Right lobe of liver (tissue), 6 donors: Measurements from ENCODE around the gene CEND1. TPM values are rescaled to one million over a fixed set of nuclear protein-coding genes. Genes with fewer than 3 reads are reported as not detected.

Experiments used
- ATAC-seq, 4 donors: fragments of 200-7000 bp; cut with Tn5 transposase; one replicate each; pipeline ENCODE4 v1.9.1; 2020; ENCODE audit warnings: mild to moderate bottlenecking in 4 of 4, moderate library complexity in 4 of 4
- DNase-seq, 3 donors: peaks; one replicate each; pipeline ENCODE4 v3.0.0-alpha.2; 2020
- H3K27ac ChIP-seq, 3 donors: fragments of 200-600 bp; one replicate each; pipeline ENCODE4 v1.8.0; 2022
- H3K27me3 ChIP-seq, 2 donors: fragments of 200-600 bp; one replicate each; pipeline ENCODE4 v1.8.0; 2022
- H3K36me3 ChIP-seq, 4 donors: fragments of 200-600 bp; sonication (generic) in 1 of 4; one replicate each; pipeline versions ENCODE4 v1.5.1 to v1.8.0; 2017 to 2022; ENCODE audit warnings: control low read depth in 1 of 4
- H3K4me1 ChIP-seq, 4 donors: fragments of 200-600 bp; sonication (generic) in 1 of 4; one replicate each; pipeline versions ENCODE4 v1.5.1 to v1.8.0; 2017 to 2022; ENCODE audit warnings: control low read depth in 1 of 4
- H3K4me3 ChIP-seq, 3 donors: fragments of 200-600 bp; one replicate each; pipeline ENCODE4 v1.8.0; 2022
- H3K9me3 ChIP-seq, 4 donors: fragments of 200-600 bp; sonication (generic) in 1 of 4; one replicate each; pipeline versions ENCODE4 v1.5.1 to v1.8.0; 2017 to 2022; ENCODE audit warnings: control low read depth in 1 of 4
- CTCF ChIP-seq, 4 donors: fragments of 200-600 bp in 3 of 4; fragments of 450-650 bp in 1 of 4; IDR thresholded peaks; one replicate each; pipeline versions ENCODE4 v1.5.1 to v1.8.0; 2016 to 2022; ENCODE audit warnings: antibody characterized with exemption in 4 of 4, mild to moderate bottlenecking in 2 of 4
- POLR2A ChIP-seq: fragments of 450-650 bp; IDR thresholded peaks from one replicate; pipeline ENCODE4 v1.6.1; 2017; ENCODE audit warnings: antibody characterized with exemption, mild to moderate bottlenecking
- WGBS: methylation state at CpG from one replicate; pipeline ENCODE4 v1.1.6; 2018; ENCODE audit warnings: low coverage, low lambda C conversion rate; ENCODE audit not compliant: insufficient coverage; ENCODE audit errors: missing lambda C conversion rate; 5-methylcytosine and 5-hydroxymethylcytosine counted together
- intact Hi-C, 2 donors: fragments of 100-400 bp; cut with DNase I; formaldehyde crosslinking; loops; one replicate each; pipeline versions ENCODE4 v1.11.2 to v1.14.1; 2022
- total RNA-seq, 6 experiments: library from RNA; depleted of rRNA in 2 of 6; stranded (reverse); fragments of >200 nt in 2 of 6; fragmentation: NEBNext Ultra II Directional in 3 of 6; extraction: Animal tissue kit (Norgen Biotek cat#: 25700) in 3 of 6; gene quantifications; one replicate each; pipeline versions ENCODE4 v1.1.0 to v1.2.4, GENCODE V29; 2016 to 2023
- donor health status: DM: no; HTN: yes; CAD: no.
- donor health status: DM: no; HTN: no; CAD: no.
- donor health status: DM: no; HTN: no; CAD: no.
- donor health status: DM: no; HTN: yes; CAD: no.
- donor health status: DM: no; HTN: yes; CAD: no.

Gene CEND1
- total RNA-seq, 6 experiments from 2014 or later, result not detected

DNA sequence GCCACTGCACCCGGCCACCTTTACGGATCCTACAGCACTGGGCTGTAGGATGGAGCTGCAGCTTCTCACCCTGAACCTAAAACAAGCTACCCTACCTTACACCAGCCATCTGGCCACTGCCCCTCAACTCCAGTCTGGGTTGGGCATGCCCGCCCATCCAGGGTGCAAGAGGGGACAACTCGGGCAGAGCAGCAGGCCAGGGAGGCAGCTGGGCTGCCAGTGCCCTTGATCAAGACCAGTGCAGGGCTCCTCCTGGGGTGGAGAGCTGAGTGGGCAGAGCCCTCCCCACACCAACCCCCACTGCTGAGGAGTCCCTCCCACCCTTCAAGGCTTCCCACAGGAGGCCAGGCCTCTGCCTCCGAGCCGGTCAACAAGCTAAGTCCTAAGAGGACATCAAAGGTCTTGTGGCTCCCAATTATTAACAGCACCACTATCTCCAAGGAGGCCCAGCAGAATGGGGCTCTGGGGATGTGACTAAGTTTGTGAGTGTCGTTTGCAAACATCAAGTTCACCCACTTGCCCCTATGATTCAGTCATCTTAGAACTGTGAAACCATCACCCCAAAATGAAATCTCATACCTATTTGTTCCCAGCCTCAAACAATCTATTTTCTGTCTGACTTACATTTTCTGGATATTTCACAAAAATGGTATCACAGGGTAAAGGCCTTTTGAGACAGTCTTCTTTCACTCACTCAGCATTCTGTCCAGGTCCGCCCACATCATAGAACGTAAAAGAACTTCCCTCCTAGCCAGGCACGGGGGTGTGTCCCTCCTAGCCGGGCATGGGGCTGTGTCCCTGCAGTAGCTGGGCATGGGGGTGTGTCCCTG is 23.6 kb downstream of the CEND1 start:
- no peaks in the 10 kb centered on the region for H3K9me3 ChIP-seq
- ATAC-seq, result no peak
- intact Hi-C loops, result no loop called here
- peaks cover 0 to 59% (median 14%) of the 10 kb centered on the region in 4 donors for H3K36me3 ChIP-seq
- no peak for TF ChIP-seq POLR2A
- TF ChIP-seq CTCF (IDR thresholded peaks at IDR 0.05), result no peak
- 82% methylated on average over 7 of the region's 11 CpGs for WGBS
- no peaks in the 10 kb centered on the region for H3K4me1 ChIP-seq
- H3K27ac ChIP-seq, result no peak overlapping the region
- DNase-seq, result no peak
- H3K27me3 ChIP-seq, result no peaks in the 10 kb centered on the region
- H3K4me3 ChIP-seq, result no peak overlapping the region

DNA sequence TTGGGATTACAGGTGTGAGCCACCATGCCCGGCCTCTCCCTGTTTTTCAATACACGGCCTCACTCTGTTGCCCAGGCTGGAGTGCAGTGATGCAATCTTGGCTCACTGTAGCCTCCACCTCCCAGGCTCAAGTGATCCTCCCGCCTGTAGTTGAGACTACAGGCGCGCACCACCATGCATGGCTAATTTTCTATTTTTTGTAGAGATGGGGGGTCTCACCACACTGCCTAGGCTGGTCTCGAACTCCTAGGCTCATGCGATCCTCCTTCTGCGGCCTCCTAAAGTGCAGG is 24.1 kb downstream of the CEND1 start:
- peaks cover 0 to 60% (median 13%) of the 10 kb centered on the region in 4 donors for H3K36me3 ChIP-seq
- no peaks in the 10 kb centered on the region for H3K9me3 ChIP-seq
- H3K4me3 ChIP-seq, result no peak overlapping the region
- no peaks in the 10 kb centered on the region for H3K4me1 ChIP-seq
- 100% methylated on average over 3 of the region's 8 CpGs for WGBS
- TF ChIP-seq CTCF (IDR thresholded peaks at IDR 0.05), result no peak
- no peak for TF ChIP-seq POLR2A
- intact Hi-C loops, result no loop called here
- ATAC-seq (no peak), DNase-seq (no peak)
- no peaks in the 10 kb centered on the region for H3K27me3 ChIP-seq
- no peak overlapping the region for H3K27ac ChIP-seq

DNA sequence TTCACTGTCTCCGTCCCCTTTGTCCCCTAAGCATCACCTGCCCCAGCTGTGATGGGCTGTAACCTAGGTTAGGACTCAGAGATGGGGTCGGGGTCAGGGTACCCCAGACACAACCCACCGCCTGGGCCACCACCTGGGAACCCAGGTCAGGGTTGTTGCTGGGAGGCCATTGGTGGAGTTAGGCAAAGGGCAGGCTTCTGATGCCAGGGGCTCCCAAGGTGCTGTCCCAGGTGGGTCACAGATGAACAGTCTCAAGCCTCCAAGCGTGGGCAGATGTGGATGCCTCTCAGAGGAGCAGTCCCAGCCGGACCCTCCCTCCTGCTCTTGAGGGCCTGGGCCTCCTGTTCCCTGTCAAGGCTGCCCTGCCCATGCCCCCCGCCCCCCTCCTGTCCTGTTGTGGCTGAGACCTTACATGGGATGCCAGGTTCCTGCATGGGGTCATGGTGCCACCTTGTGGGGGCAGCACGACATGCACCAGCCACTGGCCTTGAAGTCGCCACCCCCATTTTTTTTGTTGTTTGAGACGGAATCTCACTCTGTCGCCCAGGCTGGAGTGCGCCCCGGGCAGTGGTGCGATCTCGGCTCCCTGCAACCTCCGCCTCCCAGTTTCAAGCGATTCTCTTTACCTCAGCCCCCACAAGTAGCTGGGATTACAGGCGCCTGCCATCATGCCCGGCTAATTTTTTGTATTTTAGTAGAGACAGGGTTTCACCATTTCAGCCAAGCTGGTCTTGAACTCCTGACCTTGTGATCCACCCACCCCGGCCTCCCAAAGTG is 24.7 kb downstream of the CEND1 start:
- H3K4me3 ChIP-seq, result no peak overlapping the region
- no peaks in the 10 kb centered on the region for H3K4me1 ChIP-seq
- H3K27me3 ChIP-seq, result no peaks in the 10 kb centered on the region
- ATAC-seq, result peak; percentile 68 to 80 (median 72)
- no peaks in the 10 kb centered on the region for H3K9me3 ChIP-seq
- intact Hi-C loops, result no loop called here
- peaks cover 0 to 64% (median 13%) of the 10 kb centered on the region in 4 donors for H3K36me3 ChIP-seq
- TF ChIP-seq CTCF (IDR thresholded peaks at IDR 0.05), result peak; percentile 51 to 59 (median 55)
- no peak for TF ChIP-seq POLR2A
- peak in 2 of 3 donors; percentile 56 to 63 for DNase-seq
- WGBS, result 69% methylated on average over 8 of the region's 19 CpGs
- no peak overlapping the region for H3K27ac ChIP-seq

DNA sequence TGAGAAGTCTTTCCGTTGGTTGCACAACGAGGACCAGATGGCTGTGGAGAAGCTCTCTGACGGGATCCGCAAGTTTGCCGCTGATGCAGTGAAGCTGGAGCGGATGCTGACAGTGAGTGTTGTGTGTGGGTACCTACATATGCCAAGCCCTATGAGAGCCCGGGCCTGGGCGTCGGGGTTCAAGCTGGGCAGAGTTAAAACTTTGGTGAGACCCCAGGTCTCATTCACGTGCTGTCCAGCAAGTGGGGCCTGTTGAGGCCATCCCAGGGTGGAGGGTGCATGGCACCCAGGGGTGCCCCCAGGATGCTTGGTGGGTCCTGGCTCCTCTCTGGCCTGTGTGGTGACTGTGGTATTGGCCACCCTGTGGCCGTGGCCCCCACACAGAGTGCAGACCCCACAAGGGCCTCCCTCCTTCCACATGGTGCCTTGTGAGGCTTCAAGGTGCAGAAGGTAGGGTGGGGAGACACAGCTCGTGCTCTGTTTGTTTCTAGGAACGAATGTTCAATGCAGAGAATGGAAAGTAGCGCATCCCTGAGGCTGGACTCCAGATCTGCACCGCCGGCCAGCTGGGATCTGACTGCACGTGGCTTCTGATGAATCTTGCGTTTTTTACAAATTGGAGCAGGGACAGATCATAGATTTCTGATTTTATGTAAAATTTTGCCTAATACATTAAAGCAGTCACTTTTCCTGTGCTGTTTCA is 25.4 kb downstream of the CEND1 start:
- H3K36me3 ChIP-seq, result peaks cover 0 to 68% (median 17%) of the 10 kb centered on the region in 4 donors
- no peak for DNase-seq
- ATAC-seq, result peak in 2 of 4 donors; percentile 2 to 17

More for the DNA sequence above, 25.4 kb downstream of the CEND1 start:
- intact Hi-C loops, result no loop called here
- 83% methylated on average over 6 of the region's 18 CpGs for WGBS
- Histone ChIP-seq H3K9me3 (no peaks in the 10 kb centered on the region), H3K27ac (no peak overlapping the region), H3K4me1 (no peaks in the 10 kb centered on the region), H3K4me3 (no peak overlapping the region), H3K27me3 (no peaks in the 10 kb centered on the region)
- TF ChIP-seq POLR2A (no peak), CTCF (IDR thresholded peaks at IDR 0.05) (no peak)
